Sigmoid colon (tissue), 4 donors: ENCODE results near the gene PRKG1.

Experiments
- CTCF ChIP-seq, 4 experiments: fragments of 450-650 bp in 3 of 4; fragments of 200-600 bp in 1 of 4; IDR thresholded peaks; one replicate each; pipeline ENCODE4 v1.5.1; 2016 to 2019; ENCODE audit warnings: antibody characterized with exemption in 4 of 4, mild to moderate bottlenecking in 3 of 4, moderate library complexity in 2 of 4
- EP300 ChIP-seq, 4 donors: sonication (generic); formaldehyde crosslinking; IDR thresholded peaks; one replicate each; pipeline ENCODE4 v1.6.1; 2017; ENCODE audit warnings: antibody characterized with exemption in 4 of 4
- POLR2A ChIP-seq, 2 donors: fragments of 450-650 bp; IDR thresholded peaks; one replicate each; pipeline ENCODE4 v1.6.1; 2016; ENCODE audit warnings: antibody characterized with exemption in 2 of 2, mild to moderate bottlenecking in 2 of 2, moderate library complexity in 2 of 2
- POLR2AphosphoS5 ChIP-seq, 4 donors: sonication (generic); formaldehyde crosslinking; IDR thresholded peaks; one replicate each; pipeline ENCODE4 v1.6.1; 2017; ENCODE audit warnings: antibody characterized with exemption in 4 of 4

GRCh38 chr10:51862149-51862548 lies 787.9 kb downstream of the PRKG1 start:
- TF ChIP-seq POLR2AphosphoS5 (IDR thresholded peaks at IDR 0.05) (no peak), CTCF (IDR thresholded peaks at IDR 0.05) (no peak), EP300 (IDR thresholded peaks at IDR 0.05) (no peak), POLR2A (IDR thresholded peaks at IDR 0.05) (no peak)
